AG20443 (cell line): Measurements from ENCODE around the gene ADK.
"Not testable (repeated sequence)": the region's sequence is repeated elsewhere in the genome, so short reads cannot be mapped to it uniquely, and the experiment has no call there.

Experiments used
- DNase-seq: peaks from one replicate; pipeline ENCODE4 v3.0.0; 2012; ENCODE audit warnings: low spot score, mixed read lengths

ADK gene

GRCh38 chr10:74179111-74179710 is 28.2 kb downstream of the ADK start:
- DNase-seq = no peak

DNA sequence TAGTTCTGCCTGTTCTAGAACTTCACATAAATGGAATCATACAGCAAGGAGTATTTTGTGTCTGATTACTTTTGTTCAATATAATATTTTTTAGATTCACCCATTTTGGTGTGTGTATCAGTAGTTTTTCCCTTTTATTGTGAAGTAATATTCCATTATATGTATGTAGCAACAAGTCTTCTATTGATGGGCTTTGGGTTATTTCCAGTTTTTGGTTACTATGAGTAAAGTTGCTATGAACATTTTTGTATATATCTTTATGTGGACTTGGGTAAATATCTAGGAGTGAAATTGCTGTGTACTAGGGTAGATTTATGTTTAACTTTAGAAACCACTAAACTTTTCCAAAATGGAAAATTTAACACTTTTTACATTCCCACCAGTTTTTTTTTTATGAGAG is 35.7 kb downstream of the ADK start:
- no peak for DNase-seq

DNA sequence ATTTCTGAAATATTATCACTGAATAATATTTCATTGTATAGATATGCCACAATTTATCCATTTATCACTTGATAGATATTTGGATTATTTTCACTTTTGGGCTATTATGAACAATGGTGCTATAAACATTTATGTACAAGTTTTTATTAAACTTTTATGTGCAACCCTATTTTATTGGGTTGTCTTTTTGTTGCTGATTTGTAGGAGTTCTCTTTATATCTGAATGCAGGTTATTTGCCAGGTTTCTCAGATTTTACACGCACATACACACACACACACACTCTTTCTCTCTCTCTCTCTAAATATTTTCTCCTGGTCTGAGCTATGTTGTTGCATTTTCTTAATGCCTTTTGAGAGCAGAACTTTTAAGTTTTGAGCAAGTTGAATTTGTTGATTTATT is 36.2 kb downstream of the ADK start:
- no peak for DNase-seq

- not testable (repeated sequence) for DNase-seq
These were observed 37.6 kb downstream of the ADK start for GRCh38 chr10:74188617-74189016.

- peak; percentile 56 for DNase-seq
These were observed 39.0 kb downstream of the ADK start for GRCh38 chr10:74189999-74190421.

GRCh38 chr10:74190494-74190893 is 39.5 kb downstream of the ADK start:
- DNase-seq = peak; percentile 35

GRCh38 chr10:74194545-74194944 is 43.5 kb downstream of the ADK start:
- no peak for DNase-seq

- DNase-seq = no peak
These were observed 44.0 kb downstream of the ADK start for GRCh38 chr10:74194999-74195398.

GRCh38 chr10:74199315-74199714 is 48.3 kb downstream of the ADK start:
- no peak for DNase-seq

- DNase-seq = no peak
These were observed 51.3 kb downstream of the ADK start for GRCh38 chr10:74202356-74202755.

DNA sequence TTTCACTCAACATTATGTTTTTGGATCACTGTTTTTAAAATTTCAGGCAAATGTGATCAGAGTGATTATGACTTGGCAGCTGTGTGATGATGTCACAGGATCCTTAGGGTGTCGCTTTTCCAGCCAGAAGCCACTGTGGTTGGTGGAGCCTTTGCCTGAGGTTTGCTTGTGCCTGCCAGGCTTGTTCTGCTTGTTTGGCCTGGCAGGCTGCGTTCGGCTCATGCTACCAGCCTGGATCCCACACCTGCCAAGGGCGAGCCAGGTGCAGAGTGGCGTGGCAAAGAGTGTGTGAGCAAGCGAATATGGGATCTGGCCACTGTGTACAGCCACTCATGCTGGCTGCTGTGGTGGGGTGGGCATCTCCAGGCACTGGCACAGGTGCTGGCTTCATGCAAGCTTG is 55.7 kb downstream of the ADK start:
- DNase-seq = no peak

DNA sequence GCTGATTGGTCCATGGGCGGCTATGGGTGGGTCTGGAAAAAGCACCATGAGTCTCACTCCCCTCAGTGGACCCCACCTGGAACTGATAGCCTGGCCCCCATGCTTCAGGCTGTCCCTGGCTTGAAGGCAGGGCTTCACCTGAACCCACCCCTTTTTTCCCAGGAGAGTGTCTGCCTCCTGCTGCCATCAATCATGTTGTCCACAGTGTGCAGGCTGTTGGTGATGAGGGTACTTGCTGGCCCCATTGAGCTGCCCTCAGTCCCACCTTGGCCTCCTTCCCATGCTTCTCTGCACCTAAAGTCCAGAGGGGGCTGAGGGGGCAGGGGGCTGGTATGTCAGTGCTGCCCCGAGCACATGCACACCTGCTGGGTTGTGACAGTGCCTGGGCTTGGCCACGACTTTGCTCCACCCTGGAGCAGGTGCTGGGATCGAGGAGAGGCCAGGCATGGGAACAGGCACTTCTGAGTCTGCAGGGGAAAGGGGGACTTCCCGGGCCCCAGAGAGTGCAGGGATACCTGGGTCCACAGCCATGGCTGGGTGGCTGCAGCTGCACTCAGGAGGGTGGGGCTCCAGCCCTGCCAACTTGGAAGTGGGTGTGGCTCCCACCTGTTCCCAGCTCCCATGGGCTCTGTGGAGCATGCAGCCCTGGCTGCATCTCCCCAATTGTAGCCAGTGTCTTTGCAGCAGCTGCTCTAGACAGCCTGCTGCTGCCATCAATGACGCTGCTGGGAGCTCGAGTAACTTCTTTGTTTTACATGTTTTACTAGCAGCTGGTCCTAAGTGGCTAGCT is 56.9 kb downstream of the ADK start:
- DNase-seq = no peak

DNA sequence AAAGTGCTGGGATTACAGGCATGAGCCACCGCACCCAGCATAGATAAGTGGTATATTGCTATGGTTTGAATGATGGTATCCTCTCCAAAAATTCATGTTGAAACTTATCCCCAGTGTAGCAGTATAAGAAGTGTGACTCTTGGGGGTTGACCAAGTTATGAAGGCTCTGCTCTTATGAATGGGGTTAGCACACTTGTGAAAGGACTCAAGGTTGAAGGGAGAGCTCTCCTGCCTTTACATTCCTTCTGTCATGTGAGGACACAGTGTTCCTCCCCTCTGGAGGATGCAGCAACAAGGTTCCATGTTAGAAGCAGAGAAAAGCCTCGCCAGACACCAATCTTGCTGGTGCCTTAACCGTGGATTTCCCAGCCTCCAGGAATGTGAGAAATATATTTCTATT is 58.0 kb downstream of the ADK start:
- no peak for DNase-seq

- no peak for DNase-seq
These were observed 62.0 kb downstream of the ADK start for GRCh38 chr10:74213019-74213418.

- peak; percentile 63 for DNase-seq
These were observed 62.6 kb downstream of the ADK start for GRCh38 chr10:74213571-74214162.

GRCh38 chr10:74217110-74217509 is 66.1 kb downstream of the ADK start:
- not testable (repeated sequence) for DNase-seq

DNA sequence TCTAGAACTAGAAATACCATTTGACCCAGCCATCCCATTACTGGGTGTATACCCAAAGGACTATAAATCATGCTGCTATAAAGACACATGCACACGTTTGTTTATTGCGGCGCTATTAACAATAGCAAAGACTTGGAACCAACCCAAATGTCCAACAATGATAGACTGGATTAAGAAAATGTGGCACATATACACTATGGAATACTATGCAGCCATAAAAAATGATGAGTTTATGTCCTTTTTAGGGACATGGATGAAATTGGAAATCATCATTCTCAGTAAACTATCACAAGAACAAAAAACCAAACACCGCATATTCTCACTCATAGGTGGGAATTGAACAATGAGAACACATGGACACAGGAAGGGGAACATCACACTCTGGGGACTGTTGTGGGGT is 71.4 kb downstream of the ADK start:
- DNase-seq = not testable (repeated sequence)

DNA sequence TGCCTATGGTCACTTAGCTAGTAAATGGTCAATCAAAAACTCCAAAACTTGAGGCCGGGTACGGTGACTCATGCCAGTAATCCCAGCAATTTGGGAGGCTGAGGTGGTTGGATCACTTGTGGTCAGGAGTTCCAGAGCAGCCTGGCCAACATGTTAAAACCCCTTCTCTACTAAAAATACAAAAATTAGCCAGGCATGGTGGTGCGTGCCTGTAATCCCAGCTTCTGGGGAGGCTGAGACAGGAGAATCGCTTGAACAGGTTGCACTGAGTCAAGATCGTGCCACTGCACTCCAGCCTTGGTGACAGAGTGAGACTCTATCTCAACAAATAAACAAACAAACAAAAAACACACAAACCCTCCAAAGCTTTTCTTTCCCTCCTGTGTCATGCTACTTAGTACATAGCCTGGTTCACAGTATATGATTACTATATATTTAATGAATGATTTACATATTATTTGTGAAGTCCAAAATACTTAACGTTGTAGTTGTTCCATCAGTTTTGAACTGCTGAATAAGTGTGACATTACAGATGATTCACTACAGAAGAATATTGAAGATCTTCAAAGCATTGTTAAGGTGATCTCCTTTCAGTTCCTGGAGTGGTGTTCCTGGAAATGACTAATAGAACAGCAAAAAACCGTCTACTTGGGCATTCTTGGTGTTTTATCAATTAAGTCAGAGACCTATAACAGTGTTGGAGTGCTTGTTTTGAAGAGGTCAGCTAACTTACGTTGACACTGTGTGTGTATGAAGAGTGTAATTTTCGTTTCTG is 72.9 kb downstream of the ADK start:
- DNase-seq = peak; percentile 19

DNA sequence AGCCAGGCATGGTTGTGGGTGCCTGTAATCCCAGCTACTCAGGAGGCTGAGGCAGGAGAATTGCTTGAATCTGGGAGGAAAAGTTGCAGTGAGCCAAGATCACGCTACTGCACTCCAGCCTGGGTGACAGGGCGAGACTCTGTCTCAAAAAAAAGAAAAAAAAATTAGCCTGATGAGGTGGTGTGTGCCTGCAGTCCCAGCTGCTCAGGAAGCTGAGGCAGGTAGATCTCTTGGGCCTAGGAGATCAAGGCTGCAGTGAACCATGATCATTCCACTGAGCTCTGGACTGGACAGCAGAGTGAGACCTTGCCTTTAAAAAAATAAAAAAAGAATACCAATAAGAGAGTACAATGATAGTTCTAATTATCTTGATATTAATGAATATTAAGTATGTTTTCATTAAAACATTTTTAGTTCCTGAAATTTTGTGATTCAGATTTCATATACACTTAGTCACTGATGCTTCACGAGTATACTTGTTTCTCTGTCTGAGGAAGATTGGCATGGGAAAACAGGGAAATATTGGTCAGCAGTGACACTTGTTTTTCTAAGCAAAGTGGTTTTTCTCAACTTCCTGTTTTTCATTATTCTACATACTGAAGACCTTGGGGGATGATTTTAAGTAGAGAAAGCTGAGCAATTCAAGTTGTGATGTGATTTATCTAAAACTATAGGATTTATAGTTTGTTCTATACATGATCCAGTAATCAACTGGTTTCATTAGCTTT is 76.8 kb downstream of the ADK start:
- peak; percentile 24 for DNase-seq

DNA sequence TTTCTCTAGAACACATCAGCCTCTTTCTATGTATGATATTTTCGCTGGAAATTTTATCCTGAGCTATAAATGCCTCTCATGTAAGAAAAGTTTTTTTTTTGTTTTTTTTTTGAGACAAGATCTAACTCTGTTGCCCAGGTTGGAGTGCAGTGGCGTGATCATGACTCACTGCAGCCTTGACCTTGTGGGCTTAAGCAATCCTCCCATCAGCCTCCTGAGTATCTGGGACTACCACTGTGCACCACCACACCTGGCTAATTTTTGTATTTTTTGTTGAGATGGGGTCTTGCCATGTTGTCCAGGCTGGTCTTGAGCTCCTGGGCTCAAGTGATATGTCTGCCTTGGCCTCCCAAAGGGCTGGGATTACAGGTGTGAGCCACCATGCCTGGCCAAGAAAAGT is 80.4 kb downstream of the ADK start:
- DNase-seq = no peak

- DNase-seq = no peak
These were observed 82.3 kb downstream of the ADK start for GRCh38 chr10:74233281-74233680.

DNA sequence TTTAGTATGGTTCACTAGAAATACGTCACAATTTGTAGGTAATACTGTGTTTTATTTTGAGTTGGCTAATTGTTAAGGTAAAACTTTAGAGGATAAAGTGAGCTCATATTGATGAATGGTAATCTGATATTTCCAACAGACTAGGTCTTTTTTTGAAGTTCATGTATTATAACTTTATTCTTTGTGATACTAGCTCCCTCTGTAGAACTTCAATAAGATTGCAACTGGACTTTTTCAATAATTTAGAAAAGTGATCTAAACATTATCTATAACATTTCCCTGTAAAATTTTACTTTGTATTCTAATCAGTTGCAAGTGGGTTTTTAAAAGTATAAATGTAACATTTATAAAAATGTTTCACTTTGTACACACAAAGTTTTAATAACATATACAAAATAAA is 83.5 kb downstream of the ADK start:
- DNase-seq = peak; percentile 16
